Uterus (tissue), 4 donors: Measurements from ENCODE around the gene AADAT. TPM values are rescaled to one million over a fixed set of nuclear protein-coding genes. Genes with fewer than 3 reads are reported as not detected.

Source experiments
- DNase-seq, 2 donors: peaks; one replicate each; pipeline ENCODE4 v3.0.0-alpha.2; 2019 to 2020
- H3K27ac ChIP-seq, 2 donors: fragments of 200-600 bp; sonication (generic); 1 replicate in 1 of 2; 2 replicates in 1 of 2; pipeline ENCODE4 v1.5.1; 2016 to 2018
- H3K27me3 ChIP-seq, 2 donors: fragments of 200-600 bp; sonication (generic); one replicate each; pipeline ENCODE4 v1.5.1; 2018 to 2019; ENCODE audit warnings: control low read depth in 1 of 2
- H3K36me3 ChIP-seq, 2 donors: fragments of 200-600 bp; sonication (generic); one replicate each; pipeline ENCODE4 v1.5.1; 2019; ENCODE audit warnings: control low read depth in 1 of 2
- H3K4me1 ChIP-seq, 2 donors: fragments of 200-600 bp; sonication (generic); one replicate each; pipeline ENCODE4 v1.5.1; 2018 to 2019; ENCODE audit warnings: control low read depth in 1 of 2
- H3K4me3 ChIP-seq, 2 donors: fragments of 200-600 bp; sonication (generic); 1 replicate in 1 of 2; 2 replicates in 1 of 2; pipeline ENCODE4 v1.5.1; 2018 to 2019; ENCODE audit warnings: mild to moderate bottlenecking in 1 of 2
- H3K9me3 ChIP-seq, 2 donors: fragments of 200-600 bp; sonication (generic); one replicate each; pipeline ENCODE4 v1.5.1; 2019; ENCODE audit warnings: control low read depth in 1 of 2
- CTCF ChIP-seq, 4 experiments: fragments of 200-600 bp in 2 of 4; fragments of 450-650 bp in 2 of 4; sonication (generic) in 2 of 4; IDR thresholded peaks; one replicate each; pipeline ENCODE4 v1.5.1; 2016 to 2019; ENCODE audit warnings: antibody characterized with exemption in 4 of 4, mild to moderate bottlenecking in 2 of 4, moderate library complexity in 1 of 4
- POLR2A ChIP-seq, 2 donors: fragments of 450-650 bp; IDR thresholded peaks; one replicate each; pipeline ENCODE4 v1.6.1; 2016; ENCODE audit warnings: antibody characterized with exemption in 2 of 2, mild to moderate bottlenecking in 1 of 2, moderate library complexity in 1 of 2
- intact Hi-C: fragments of 100-400 bp; cut with DNase I; formaldehyde crosslinking; loops from one replicate; pipeline ENCODE4 v1.15.1; 2023; ENCODE audit warnings: low total_unique reads
- total RNA-seq, 4 donors: library from RNA; depleted of rRNA in 3 of 4; stranded (reverse); fragments of >200 nt in 3 of 4; gene quantifications; one replicate each; pipeline versions ENCODE4 v1.1.0 to v1.2.4, GENCODE V29; 2014 to 2023
- donor health status: DM: yes; HTN: yes; CAD: no.

The AADAT gene
- total RNA-seq, 4 donors from 2014 or later = 11.1 to 28.4 (median 17.6) TPM

GRCh38 chr4:170025523-170026252, 64.1 kb downstream of the AADAT start:
- peak; percentile 24 to 35 for DNase-seq
- H3K4me3 ChIP-seq = peak overlapping the region; percentile 89 to 92
- no peaks in the 10 kb centered on the region for H3K4me1 ChIP-seq
- intact Hi-C loops = loop anchor here (10.0 kb wide), 1 partner anchor 411 kb away; the partner anchor contains the start of gene NEK1
- no peak for TF ChIP-seq POLR2A (IDR thresholded peaks at IDR 0.05)
- TF ChIP-seq CTCF (IDR thresholded peaks at IDR 0.05) = no peak
- H3K27me3 ChIP-seq = no peaks in the 10 kb centered on the region
- no peaks in the 10 kb centered on the region for H3K9me3 ChIP-seq
- no peaks in the 10 kb centered on the region for H3K36me3 ChIP-seq
- peak overlapping the region; percentile 60 to 94 for H3K27ac ChIP-seq

- Histone ChIP-seq H3K27me3 (no peaks in the 10 kb centered on the region), H3K36me3 (no peaks in the 10 kb centered on the region), H3K4me1 (no peaks in the 10 kb centered on the region), H3K9me3 (no peaks in the 10 kb centered on the region), H3K27ac (no peak overlapping the region), H3K4me3 (no peak overlapping the region)
- no peak for DNase-seq
- intact Hi-C loops = loop anchor here (10.0 kb wide), 1 partner anchor 407 kb away; the partner anchor contains the start of gene NEK1
- no peak for TF ChIP-seq POLR2A (IDR thresholded peaks at IDR 0.05)
- TF ChIP-seq CTCF (IDR thresholded peaks at IDR 0.05) = no peak
These were observed 67.5 kb downstream of the AADAT start for GRCh38 chr4:170022211-170022610.

- Histone ChIP-seq H3K36me3 (no peaks in the 10 kb centered on the region), H3K4me1 (peaks cover 0 to 7% of the 10 kb centered on the region in 2 donors), H3K27ac (no peak overlapping the region), H3K4me3 (no peak overlapping the region), H3K27me3 (no peaks in the 10 kb centered on the region), H3K9me3 (no peaks in the 10 kb centered on the region)
- intact Hi-C loops = no loop called here
- DNase-seq = no peak
- TF ChIP-seq CTCF (IDR thresholded peaks at IDR 0.05) = no peak
- TF ChIP-seq POLR2A (IDR thresholded peaks at IDR 0.05) = no peak
These were observed 72.5 kb downstream of the AADAT start for GRCh38 chr4:170017252-170017651.

- Histone ChIP-seq H3K9me3 (no peaks in the 10 kb centered on the region), H3K27ac (peak overlapping the region; percentile 46 to 63), H3K4me3 (no peak overlapping the region), H3K36me3 (no peaks in the 10 kb centered on the region), H3K4me1 (peaks cover 0 to 7% of the 10 kb centered on the region in 2 donors), H3K27me3 (no peaks in the 10 kb centered on the region)
- TF ChIP-seq CTCF (IDR thresholded peaks at IDR 0.05) (no peak), POLR2A (IDR thresholded peaks at IDR 0.05) (no peak)
- DNase-seq = no peak
- intact Hi-C loops = no loop called here
These were observed 74.5 kb downstream of the AADAT start for GRCh38 chr4:170015285-170015684.

GRCh38 chr4:170014359-170015011, 75.3 kb downstream of the AADAT start:
- peak; percentile 85 to 93 for DNase-seq
- H3K27me3 ChIP-seq = no peaks in the 10 kb centered on the region
- H3K36me3 ChIP-seq = no peaks in the 10 kb centered on the region
- H3K9me3 ChIP-seq = no peaks in the 10 kb centered on the region
- peak overlapping the region; percentile 46 to 63 for H3K27ac ChIP-seq
- intact Hi-C loops = no loop called here
- H3K4me1 ChIP-seq = peaks cover 0 to 7% of the 10 kb centered on the region in 2 donors
- no peak overlapping the region for H3K4me3 ChIP-seq
- TF ChIP-seq POLR2A (IDR thresholded peaks at IDR 0.05) (no peak), CTCF (IDR thresholded peaks at IDR 0.05) (no peak)
